Measurements from ENCODE around the gene CDKN2D.
A peak's percentile ranks its signal among the peaks of the same experiment; 100 is the strongest.

CDKN2D gene

DNA sequence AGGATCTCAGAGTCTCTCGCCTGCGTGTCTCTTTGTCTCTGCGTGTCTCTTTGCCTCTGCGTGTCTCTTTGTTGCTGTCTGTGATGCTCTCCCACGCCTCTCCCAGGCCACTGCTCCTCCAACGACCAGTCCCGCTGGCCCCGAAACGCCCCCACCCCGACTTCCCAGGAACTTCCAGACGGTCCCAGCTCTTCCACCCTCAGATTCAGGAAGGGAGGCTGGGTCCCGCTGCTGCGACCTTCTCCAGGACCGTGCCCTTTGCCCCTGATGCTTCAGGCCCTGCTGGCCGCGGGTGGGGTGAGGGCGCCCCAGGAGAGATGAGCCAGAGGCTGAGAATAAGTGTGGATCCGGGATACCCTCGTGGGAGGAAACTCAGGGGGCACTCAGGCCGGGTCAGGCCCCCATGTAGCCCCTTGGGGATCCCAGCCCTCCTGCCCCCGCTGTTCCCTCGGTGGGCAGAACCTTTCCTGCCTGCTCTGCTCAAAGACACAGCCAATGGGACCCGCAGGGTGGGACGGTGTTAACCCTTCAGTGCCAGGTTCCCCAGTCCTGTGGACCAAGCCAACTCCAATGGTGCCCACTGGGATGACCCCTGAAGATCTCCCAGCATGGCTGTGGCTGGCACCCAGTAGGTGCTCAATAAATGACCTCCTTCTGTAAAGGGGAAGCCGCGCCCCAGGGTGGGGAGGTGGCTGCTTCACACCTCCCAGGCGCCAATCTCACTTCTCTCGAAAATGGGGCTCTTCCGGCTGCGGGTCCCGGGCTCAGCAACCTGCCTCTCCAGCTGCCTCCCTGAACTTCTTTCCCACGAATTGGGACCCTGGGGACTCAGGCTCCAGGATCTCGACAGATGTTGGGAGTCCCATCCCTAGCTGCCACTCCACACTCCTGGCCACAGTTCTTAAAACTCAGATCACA, 50.1 kb downstream of the CDKN2D start:
- peak; percentile 71 for DNase-seq

DNA sequence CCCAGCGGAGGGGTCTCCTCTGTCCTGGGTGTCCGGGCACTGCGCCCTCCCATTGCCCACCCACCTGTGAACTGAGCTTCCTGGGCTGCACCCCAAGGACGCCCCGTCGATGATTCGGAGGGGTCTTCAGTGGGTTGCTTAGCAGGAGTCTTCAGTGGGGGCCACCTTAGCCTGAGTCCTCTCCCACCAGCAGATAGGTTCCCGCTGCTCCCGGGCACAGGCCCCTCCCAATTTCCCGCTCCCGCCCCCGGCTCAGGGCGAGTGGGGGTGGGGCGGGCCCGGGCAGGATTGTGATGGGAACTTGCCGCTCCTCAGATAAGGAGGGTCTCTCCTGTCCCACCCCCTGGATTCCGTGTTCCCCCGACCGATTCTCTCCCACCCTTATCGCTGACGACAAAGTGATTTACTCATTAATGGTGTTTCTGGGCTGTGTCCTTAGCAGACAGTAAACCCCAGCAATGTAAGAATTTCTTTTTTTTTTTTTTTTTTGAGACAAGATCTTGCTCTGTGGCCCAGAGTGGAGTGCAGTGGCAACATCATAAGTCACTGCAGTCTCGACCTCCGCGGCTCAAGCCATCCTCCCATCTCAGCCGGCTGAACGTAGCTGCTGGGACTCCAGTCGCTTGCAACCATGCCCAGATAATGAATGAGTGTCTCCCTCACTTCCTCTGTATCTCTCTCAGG, 50.9 kb downstream of the CDKN2D start:
- DNase-seq = no peak

DNA sequence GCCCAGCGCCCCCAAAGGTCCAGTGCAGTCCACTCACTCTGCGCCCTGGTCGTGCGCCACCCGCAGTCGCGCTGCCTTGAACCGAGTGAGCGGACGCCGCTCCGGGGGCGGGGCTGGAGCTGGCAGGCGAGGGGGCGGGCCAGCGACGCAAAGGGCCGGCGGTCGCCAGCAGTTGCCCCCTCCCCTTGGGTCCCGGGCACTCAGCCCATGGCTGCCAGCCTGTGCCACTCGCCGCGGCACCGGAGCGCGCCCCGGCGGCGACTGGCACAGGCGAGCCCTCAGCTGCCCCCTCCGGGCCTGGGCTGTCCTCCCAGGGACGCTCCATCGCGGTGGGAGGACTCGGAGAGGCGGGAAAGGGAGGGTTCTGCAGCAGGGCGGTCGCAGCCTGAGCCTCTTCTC, 51.4 kb downstream of the CDKN2D start, which contains the start of gene S1PR5:
Gene S1PR5 (minus strand): TSS at position 87 of the 399 bp plus-strand sequence. CDS start 2,436 bp downstream, outside the sequence.
- no peak for DNase-seq

DNA sequence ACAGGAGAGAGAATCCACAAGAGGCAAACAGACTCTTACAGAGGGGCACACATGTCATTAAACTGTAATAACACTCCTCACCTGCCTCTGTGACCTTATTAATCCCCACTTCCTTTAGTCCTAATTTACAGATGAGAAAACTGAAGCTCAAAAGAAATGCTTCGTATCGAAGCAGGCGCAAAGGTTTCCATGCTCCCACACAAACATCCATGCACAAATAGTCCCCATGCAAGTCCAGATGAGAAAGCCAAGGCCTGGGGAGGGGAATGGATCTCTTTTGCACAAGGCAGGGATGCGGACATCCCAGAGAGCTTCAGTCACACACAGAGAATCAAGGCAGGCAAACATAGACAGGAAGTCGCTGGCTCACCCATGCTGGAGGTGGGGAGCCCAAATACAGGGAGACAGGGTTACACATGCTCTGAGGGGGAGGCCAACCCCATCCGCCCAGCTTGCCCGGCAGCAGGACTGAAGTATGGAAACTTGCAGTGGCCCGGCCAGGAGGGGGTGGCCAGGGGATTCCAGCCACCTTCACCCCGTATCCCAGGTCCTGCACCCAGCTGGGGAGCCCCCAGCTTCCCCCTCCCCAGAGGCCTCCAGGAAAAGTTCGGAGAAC, 52.0 kb downstream of the CDKN2D start:
- no peak for DNase-seq

Data from NCI-H524 treated with DMSO at 0.1 percent for 48 hours (cell line).